IMR-90 (cell line): Measurements from ENCODE around the gene ZNF274. TPM values are rescaled to one million over a fixed set of nuclear protein-coding genes. Genes with fewer than 3 reads are reported as not detected.

Experiments used
- ATAC-seq: fragments of 200-7000 bp; cut with Tn5 transposase; 2 replicates; pipeline ENCODE4 v1.9.1; 2020; ENCODE audit warnings: low read depth, mild to moderate bottlenecking, moderate library complexity
- BruUV-seq: library from RNA; stranded (reverse); fragments of 400-500 nt; replicated peaks from 2 replicates; lab custom pipeline; 2021; lab: Mats Ljungman, UMichigan
- CTCF ChIA-PET: fragments of 300-600 bp; formaldehyde crosslinking; extraction: SDS; loops from one replicate; lab custom pipeline; 2021; ENCODE audit warnings: antibody characterized with exemption; lab: Yijun Ruan, JAX
- POLR2A ChIA-PET: fragments of 300-600 bp; sonication (Branson Sonifier 250); formaldehyde crosslinking; loops from one replicate; lab custom pipeline; 2022; ENCODE audit warnings: antibody characterized with exemption; ENCODE audit not compliant: unreplicated experiment; lab: Charles Lee
- DNase-seq: peaks from one replicate; pipeline ENCODE4 v3.0.0; 2013
- H2AFZ ChIP-seq: replicated peaks from 2 replicates; pipeline ENCODE3; 2013; ENCODE audit warnings: low read length, mild to moderate bottlenecking; ENCODE audit not compliant: poor library complexity
- H2AK5ac ChIP-seq: 2 replicates; pipeline ENCODE4 v1.6.1; 2013; ENCODE audit warnings: low read depth, low read length, inconsistent platforms
- H2AK9ac ChIP-seq: replicated peaks from 2 replicates; pipeline ENCODE3; 2013; ENCODE audit warnings: mild to moderate bottlenecking, low read depth, low read length, moderate library complexity; ENCODE audit not compliant: poor library complexity
- H2BK120ac ChIP-seq: 2 replicates; pipeline ENCODE4 v1.6.1; 2013; ENCODE audit warnings: low read depth, low read length, inconsistent platforms
- H2BK15ac ChIP-seq: 3 replicates; pipeline ENCODE4 v1.6.1; 2013; ENCODE audit warnings: low read depth, low read length, inconsistent platforms
- H2BK20ac ChIP-seq: 2 replicates; pipeline ENCODE4 v1.6.1; 2013; ENCODE audit warnings: low read depth, mild to moderate bottlenecking, inconsistent platforms, low read length, moderate library complexity
- H2BK5ac ChIP-seq: 2 replicates; pipeline ENCODE4 v1.6.1; 2013; ENCODE audit warnings: mild to moderate bottlenecking, low read depth, low read length, inconsistent platforms; ENCODE audit not compliant: poor library complexity, severe bottlenecking
- H3K14ac ChIP-seq: replicated peaks from 2 replicates; pipeline ENCODE4 v1.6.1; 2013; ENCODE audit warnings: low read depth, low read length, inconsistent platforms
- H3K18ac ChIP-seq: 2 replicates; pipeline ENCODE4 v1.6.1; 2013; ENCODE audit warnings: low read depth, low read length, control low read depth
- H3K23ac ChIP-seq: 2 replicates; pipeline ENCODE4 v1.6.1; 2013; ENCODE audit warnings: low read depth, low read length, inconsistent platforms
- H3K27ac ChIP-seq: 2 replicates; pipeline ENCODE4 v1.5.1; 2013; ENCODE audit warnings: mild to moderate bottlenecking, control low read depth, low read length; ENCODE audit not compliant: insufficient read depth
- H3K27me3 ChIP-seq: 2 replicates; pipeline ENCODE4 v1.6.1; 2013; ENCODE audit warnings: low read length; ENCODE audit not compliant: control insufficient read depth, insufficient read depth
- H3K36me3 ChIP-seq: 2 replicates; pipeline ENCODE4 v1.6.1; 2013; ENCODE audit warnings: low read length, mixed read lengths; ENCODE audit not compliant: control insufficient read depth, insufficient read depth
- H3K4ac ChIP-seq: 2 replicates; pipeline ENCODE4 v1.6.1; 2013; ENCODE audit warnings: low read depth, low read length, inconsistent platforms
- H3K4me1 ChIP-seq: 2 replicates; pipeline ENCODE4 v1.6.1; 2013; ENCODE audit warnings: low read length, mixed read lengths; ENCODE audit not compliant: control insufficient read depth, insufficient read depth
- H3K4me2 ChIP-seq: 2 replicates; pipeline ENCODE4 v1.6.1; 2013; ENCODE audit warnings: low read depth, mild to moderate bottlenecking, control low read depth, low read length, moderate library complexity
- H3K4me3 ChIP-seq: 2 replicates; pipeline ENCODE4 v1.5.1; 2013; ENCODE audit warnings: low read depth, mild to moderate bottlenecking, control low read depth, low read length, moderate library complexity; ENCODE audit not compliant: insufficient read depth
- H3K56ac ChIP-seq: 2 replicates; pipeline ENCODE4 v1.6.1; 2013; ENCODE audit warnings: low read length, inconsistent platforms; ENCODE audit not compliant: insufficient read depth; ENCODE audit errors: extremely low read depth
- H3K79me1 ChIP-seq, 2 experiments: 2 replicates each; pipeline ENCODE4 v1.6.1; 2013; ENCODE audit warnings: low read length in 2 of 2, inconsistent platforms in 1 of 2, low read depth in 1 of 2
- H3K9ac ChIP-seq: 2 replicates; pipeline ENCODE4 v1.6.1; 2013; ENCODE audit warnings: low read depth, low read length, control low read depth
- H3K9me1 ChIP-seq: 2 replicates; pipeline ENCODE4 v1.6.1; 2013; ENCODE audit warnings: low read length, inconsistent platforms; ENCODE audit not compliant: insufficient read depth
- H3K9me3 ChIP-seq: 2 replicates; pipeline ENCODE4 v1.6.1; 2013; ENCODE audit warnings: low read length; ENCODE audit not compliant: control insufficient read depth, insufficient read depth
- H4K20me1 ChIP-seq: 2 replicates; pipeline ENCODE4 v1.6.1; 2013; ENCODE audit warnings: low read length, inconsistent platforms; ENCODE audit not compliant: insufficient read depth
- H4K5ac ChIP-seq: 2 replicates; pipeline ENCODE4 v1.6.1; 2013; ENCODE audit warnings: mild to moderate bottlenecking, low read depth, low read length, control low read depth
- H4K8ac ChIP-seq, 2 experiments: 2 replicates each; pipeline ENCODE4 v1.6.1; 2013; ENCODE audit warnings: low read depth in 2 of 2, low read length in 2 of 2, control low read depth in 1 of 2, inconsistent platforms in 1 of 2
- H4K91ac ChIP-seq: 2 replicates; pipeline ENCODE4 v1.6.1; 2013; ENCODE audit warnings: low read depth, low read length, inconsistent platforms; ENCODE audit not compliant: insufficient read depth
- MXI1 ChIP-seq: IDR thresholded peaks from 2 replicates; pipeline ENCODE4 v1.6.1; 2012; ENCODE audit warnings: low read depth, mild to moderate bottlenecking, low read length, moderate library complexity, borderline replicate concordance
- NFE2L2 ChIP-seq: fragments of 150-350 bp; IDR thresholded peaks from 2 replicates; pipeline ENCODE4 v1.6.1; 2016; ENCODE audit warnings: low read depth, mild to moderate bottlenecking, low read length
- WGBS, 2 experiments: methylation state at CpG; one replicate each; pipeline versions ENCODE4 v1.1.5 to v1.1.7; 2013; ENCODE audit warnings: missing lambda C conversion rate in 2 of 2; ENCODE audit not compliant: insufficient read length in 1 of 2; ENCODE audit errors: extremely low coverage in 2 of 2; 5-methylcytosine and 5-hydroxymethylcytosine counted together
- dilution Hi-C: fragments of 300-500 bp; cut with HindIII; formaldehyde crosslinking; loops from one replicate; pipeline ENCODE4 v1.14.3; 2018; ENCODE audit warnings: low sequenced_read_pairs; ENCODE audit not compliant: unreplicated experiment
- in situ Hi-C: fragments of 300-500 bp; cut with MboI; formaldehyde crosslinking; loops from 3 replicates; pipeline ENCODE4 v1.14.3; 2019; ENCODE audit warnings: low sequenced_read_pairs, inconsistent platforms, mixed read lengths
- intact Hi-C: fragments of 100-400 bp; cut with micrococcal nuclease; formaldehyde crosslinking; loops from 2 replicates; pipeline ENCODE4 v1.10.0; 2022
- polyA plus RNA-seq, 3 experiments: library from polyadenylated mRNA; depleted of rRNA; stranded (reverse); fragments of >200 nt; gene quantifications; 2 replicates each; pipeline ENCODE4 v1.2.3, GENCODE V29; 2012; ENCODE audit warnings: low replicate concordance in 1 of 3
- total RNA-seq: library from RNA; depleted of rRNA; stranded (reverse); fragments of >200 nt; gene quantifications from 2 replicates; pipeline ENCODE4 v1.2.3, GENCODE V29; 2012

Gene ZNF274
- total and polyA plus RNA-seq, 2 of the 4 experiments (the other 2 are of a cell fraction): 12.1 to 15.2 TPM

- intact Hi-C loops (no loop called here), in situ Hi-C loops (no loop called here), dilution Hi-C loops (no loop called here)
- Histone ChIP-seq H2AFZ (no peak overlapping the region), H2BK20ac (no peak overlapping the region), H4K8ac (no peak overlapping the region), H4K91ac (no peak overlapping the region), H2AK9ac (no peak overlapping the region), H3K14ac (no peak overlapping the region), H4K5ac (no peak overlapping the region), H3K4me2 (no peak overlapping the region), H3K56ac (no peak overlapping the region), H3K23ac (no peak overlapping the region), H3K4ac (no peak overlapping the region), H3K18ac (no peak overlapping the region), H3K27me3 (no peaks in the 10 kb centered on the region), H3K36me3 (peaks cover 61% of the 10 kb centered on the region), H3K9me3 (peaks cover 88% of the 10 kb centered on the region), H2BK120ac (no peak overlapping the region), H3K27ac (no peak overlapping the region), H3K9ac (no peak overlapping the region), H2BK15ac (no peak overlapping the region), H3K4me3 (no peak overlapping the region), H3K79me1 (peaks cover 0 to 9% of the 10 kb centered on the region in 2 experiments; a peak in 2 of 4 replicates), H2AK5ac (no peak overlapping the region), H3K9me1 (no peaks in the 10 kb centered on the region), H2BK5ac (no peak overlapping the region), H3K4me1 (no peaks in the 10 kb centered on the region), H4K20me1 (no peaks in the 10 kb centered on the region)
- WGBS, 2 experiments: no CpG with 5 or more reads among the region's 6 CpGs
- POLR2A ChIA-PET: no interaction called here
- CTCF ChIA-PET: no interaction called here
- TF ChIP-seq MXI1 (no peak), NFE2L2 (no peak)
- ATAC-seq: no peak
- no TSS peak for BruUV-seq
- DNase-seq: peak; percentile 13
These were observed 14.2 kb downstream of the ZNF274 start for GRCh38 chr19:58196901-58197616.
